ENCODE data around the gene NDUFA7.
A peak's percentile ranks its signal among the peaks of the same experiment; 100 is the strongest.

The NDUFA7 gene

GRCh38 chr19:8321067-8321985 is at the start of gene NDUFA7, which contains the start of gene RPS28 (continued):
- TF ChIP-seq ZNF585B (tag by site-specific recombination; IDR thresholded peaks at IDR 0.05) = no peak
- TF ChIP-seq FEZF1 (tag by site-specific recombination; IDR thresholded peaks at IDR 0.05) = no peak
- TF ChIP-seq ZSCAN23 (tag by site-specific recombination; IDR thresholded peaks at IDR 0.05) = no peak
- no peak for TF ChIP-seq ZNF837 (tag by site-specific recombination; IDR thresholded peaks at IDR 0.05)
- TF ChIP-seq, protein P1, sequence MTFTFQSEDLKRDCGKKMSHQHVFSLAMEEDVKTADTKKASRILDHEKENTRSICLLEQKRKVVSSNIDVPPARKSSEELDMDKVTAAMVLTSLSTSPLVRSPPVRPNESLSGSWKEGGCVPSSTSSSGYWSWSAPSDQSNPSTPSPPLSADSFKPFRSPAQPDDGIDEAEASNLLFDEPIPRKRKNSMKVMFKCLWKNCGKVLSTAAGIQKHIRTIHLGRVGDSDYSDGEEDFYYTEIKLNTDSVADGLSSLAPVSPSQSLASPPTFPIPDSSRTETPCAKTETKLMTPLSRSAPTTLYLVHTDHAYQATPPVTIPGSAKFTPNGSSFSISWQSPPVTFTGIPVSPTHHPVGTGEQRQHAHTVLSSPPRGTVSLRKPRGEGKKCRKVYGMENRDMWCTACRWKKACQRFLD (tag by site-specific recombination; IDR thresholded peaks at IDR 0.05) = no peak
- no peak; the same call in 1 of the 2 replicates for TF ChIP-seq ZSCAN4 (tag by site-specific recombination; IDR thresholded peaks at IDR 0.05)
- TF ChIP-seq ZNF514 (tag by site-specific recombination; IDR thresholded peaks at IDR 0.05) = no peak
- no peak for TF ChIP-seq ZNF529 (tag by site-specific recombination; IDR thresholded peaks at IDR 0.05; ENCODE audit: insufficient replicate concordance)
- no peak for TF ChIP-seq ZNF707 (tag by site-specific recombination; IDR thresholded peaks at IDR 0.05)
- peak; percentile 96 for TF ChIP-seq ZNF76 (tag by site-specific recombination; IDR thresholded peaks at IDR 0.05; ENCODE audit: borderline replicate concordance, low read depth)
- no peak for TF ChIP-seq ZNF530 (tag by site-specific recombination; IDR thresholded peaks at IDR 0.05; ENCODE audit: low read depth)
- TF ChIP-seq ZNF521 (tag by site-specific recombination; IDR thresholded peaks at IDR 0.05) = no peak
- TF ChIP-seq, protein P2, sequence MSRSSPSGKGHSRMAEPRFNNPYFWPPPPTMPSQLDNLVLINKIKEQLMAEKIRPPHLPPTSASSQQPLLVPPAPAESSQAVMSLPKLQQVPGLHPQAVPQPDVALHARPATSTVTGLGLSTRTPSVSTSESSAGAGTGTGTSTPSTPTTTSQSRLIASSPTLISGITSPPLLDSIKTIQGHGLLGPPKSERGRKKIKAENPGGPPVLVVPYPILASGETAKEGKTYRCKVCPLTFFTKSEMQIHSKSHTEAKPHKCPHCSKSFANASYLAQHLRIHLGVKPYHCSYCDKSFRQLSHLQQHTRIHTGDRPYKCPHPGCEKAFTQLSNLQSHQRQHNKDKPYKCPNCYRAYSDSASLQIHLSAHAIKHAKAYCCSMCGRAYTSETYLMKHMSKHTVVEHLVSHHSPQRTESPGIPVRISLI (tag by site-specific recombination; IDR thresholded peaks at IDR 0.05) = no peak
- no peak for TF ChIP-seq ZNF776 (tag by site-specific recombination; IDR thresholded peaks at IDR 0.05; ENCODE audit: borderline replicate concordance)
- peak; percentile 75; the same call in 1 of the 2 replicates for TF ChIP-seq ZBTB20 (tag by site-specific recombination; IDR thresholded peaks at IDR 0.05)
- no peak for TF ChIP-seq GFI1B (tag by site-specific recombination; IDR thresholded peaks at IDR 0.05)
- peak; percentile 92 for TF ChIP-seq KLF16 (tag by site-specific recombination; IDR thresholded peaks at IDR 0.05)
- TF ChIP-seq EGR2 (tag by site-specific recombination; IDR thresholded peaks at IDR 0.05; ENCODE audit: low read depth) = peak; percentile 14; the same call in 1 of the 2 replicates
- 0 out of 2 replicates have a peak, but pooled peaks have one; percentile 4 for TF ChIP-seq ZNF16 (tag by site-specific recombination; IDR thresholded peaks at IDR 0.05; ENCODE audit: low read depth)
- TF ChIP-seq ZNF433 (tag by site-specific recombination; IDR thresholded peaks at IDR 0.05; ENCODE audit: low read depth) = no peak
- TF ChIP-seq PRDM6 (tag by site-specific recombination; IDR thresholded peaks at IDR 0.05) = no peak
- peak; percentile 95 for TF ChIP-seq ZNF629 (tag by site-specific recombination; IDR thresholded peaks at IDR 0.05)
- TF ChIP-seq ZBTB8A (tag by site-specific recombination; IDR thresholded peaks at IDR 0.05) = peak; percentile 93
- TF ChIP-seq ZNF266 (tag by site-specific recombination; IDR thresholded peaks at IDR 0.05; ENCODE audit: low read depth) = no peak
- TF ChIP-seq ZNF366 (tag by site-specific recombination; conservative IDR thresholded peaks at IDR 0.05) = no peak
- 0 out of 2 replicates have a peak, but pooled peaks have one; percentile 55 for TF ChIP-seq ZSCAN18 (tag by site-specific recombination; IDR thresholded peaks at IDR 0.05)
- TF ChIP-seq, protein P3, sequence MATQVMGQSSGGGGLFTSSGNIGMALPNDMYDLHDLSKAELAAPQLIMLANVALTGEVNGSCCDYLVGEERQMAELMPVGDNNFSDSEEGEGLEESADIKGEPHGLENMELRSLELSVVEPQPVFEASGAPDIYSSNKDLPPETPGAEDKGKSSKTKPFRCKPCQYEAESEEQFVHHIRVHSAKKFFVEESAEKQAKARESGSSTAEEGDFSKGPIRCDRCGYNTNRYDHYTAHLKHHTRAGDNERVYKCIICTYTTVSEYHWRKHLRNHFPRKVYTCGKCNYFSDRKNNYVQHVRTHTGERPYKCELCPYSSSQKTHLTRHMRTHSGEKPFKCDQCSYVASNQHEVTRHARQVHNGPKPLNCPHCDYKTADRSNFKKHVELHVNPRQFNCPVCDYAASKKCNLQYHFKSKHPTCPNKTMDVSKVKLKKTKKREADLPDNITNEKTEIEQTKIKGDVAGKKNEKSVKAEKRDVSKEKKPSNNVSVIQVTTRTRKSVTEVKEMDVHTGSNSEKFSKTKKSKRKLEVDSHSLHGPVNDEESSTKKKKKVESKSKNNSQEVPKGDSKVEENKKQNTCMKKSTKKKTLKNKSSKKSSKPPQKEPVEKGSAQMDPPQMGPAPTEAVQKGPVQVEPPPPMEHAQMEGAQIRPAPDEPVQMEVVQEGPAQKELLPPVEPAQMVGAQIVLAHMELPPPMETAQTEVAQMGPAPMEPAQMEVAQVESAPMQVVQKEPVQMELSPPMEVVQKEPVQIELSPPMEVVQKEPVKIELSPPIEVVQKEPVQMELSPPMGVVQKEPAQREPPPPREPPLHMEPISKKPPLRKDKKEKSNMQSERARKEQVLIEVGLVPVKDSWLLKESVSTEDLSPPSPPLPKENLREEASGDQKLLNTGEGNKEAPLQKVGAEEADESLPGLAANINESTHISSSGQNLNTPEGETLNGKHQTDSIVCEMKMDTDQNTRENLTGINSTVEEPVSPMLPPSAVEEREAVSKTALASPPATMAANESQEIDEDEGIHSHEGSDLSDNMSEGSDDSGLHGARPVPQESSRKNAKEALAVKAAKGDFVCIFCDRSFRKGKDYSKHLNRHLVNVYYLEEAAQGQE (tag by site-specific recombination; IDR thresholded peaks at IDR 0.05) = no peak
- TF ChIP-seq ZNF223 (tag by site-specific recombination; IDR thresholded peaks at IDR 0.05) = no peak
- no peak for TF ChIP-seq ZNF677 (tag by site-specific recombination; IDR thresholded peaks at IDR 0.05)
